ENCODE results near the gene GARIN5A. TPM values are rescaled to one million over a fixed set of nuclear protein-coding genes. Genes with fewer than 3 reads are reported as not detected.

The GARIN5A gene
- total and polyA plus RNA-seq, 9 of the 15 experiments (the other 6 are each of a cell fraction or from before 2014, with no cell fraction given), result 0.10 to 0.82 (median 0.23) TPM; not detected in 2

DNA sequence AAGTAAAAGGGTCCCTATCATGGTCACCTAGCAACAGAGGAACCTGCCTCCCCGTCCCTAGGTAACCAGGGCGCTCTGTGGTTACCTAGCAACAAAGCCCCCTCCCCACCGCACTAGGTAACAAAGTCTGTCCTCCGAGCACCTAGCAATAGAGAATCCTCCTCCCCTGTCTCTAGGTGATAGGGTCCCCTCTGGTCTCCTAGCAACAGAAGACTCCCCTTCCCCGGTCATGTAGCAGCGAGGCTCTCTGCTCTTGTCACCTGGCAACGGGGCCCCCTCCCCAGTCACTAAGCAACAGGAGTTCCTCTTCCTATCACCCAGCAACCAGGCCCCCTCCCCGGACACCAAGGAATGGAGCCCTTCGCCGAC, 34.0 kb upstream of the GARIN5A start (continued):
- TF ChIP-seq ZBTB17 (CRISPR knock-in tag; IDR thresholded peaks at IDR 0.05) (no peak), RNF2 (IDR thresholded peaks at IDR 0.05) (no peak), RFX1 (IDR thresholded peaks at IDR 0.05) (peak; percentile 98), BRF1 (IDR thresholded peaks at IDR 0.05; ENCODE audit: borderline replicate concordance, extremely low read depth, insufficient read length) (no peak), ZNF184 (CRISPR knock-in tag; IDR thresholded peaks at IDR 0.05) (no peak), ZNF75A (CRISPR knock-in tag; IDR thresholded peaks at IDR 0.05) (no peak), ATF1 (CRISPR knock-in tag; IDR thresholded peaks at IDR 0.05) (no peak), ATF1 (tag; IDR thresholded peaks at IDR 0.05) (no peak), ZC3H11A (IDR thresholded peaks at IDR 0.05; ENCODE audit: low read depth, low read length) (no peak), NR2C1 (IDR thresholded peaks at IDR 0.05) (no peak), NR2C1 (tag; IDR thresholded peaks at IDR 0.05) (no peak), MYNN (IDR thresholded peaks at IDR 0.05) (peak; percentile 93), MYNN (CRISPR knock-in tag; IDR thresholded peaks at IDR 0.05) (no peak), POLR3A (IDR thresholded peaks at IDR 0.05; ENCODE audit: borderline replicate concordance, extremely low read depth, insufficient read depth, insufficient read length) (no peak), ZNF124 (CRISPR knock-in tag; IDR thresholded peaks at IDR 0.05) (no peak), NFIX (CRISPR knock-in tag; IDR thresholded peaks at IDR 0.05; ENCODE audit: low read depth) (no peak)
- TF ChIP-seq, protein P1, sequence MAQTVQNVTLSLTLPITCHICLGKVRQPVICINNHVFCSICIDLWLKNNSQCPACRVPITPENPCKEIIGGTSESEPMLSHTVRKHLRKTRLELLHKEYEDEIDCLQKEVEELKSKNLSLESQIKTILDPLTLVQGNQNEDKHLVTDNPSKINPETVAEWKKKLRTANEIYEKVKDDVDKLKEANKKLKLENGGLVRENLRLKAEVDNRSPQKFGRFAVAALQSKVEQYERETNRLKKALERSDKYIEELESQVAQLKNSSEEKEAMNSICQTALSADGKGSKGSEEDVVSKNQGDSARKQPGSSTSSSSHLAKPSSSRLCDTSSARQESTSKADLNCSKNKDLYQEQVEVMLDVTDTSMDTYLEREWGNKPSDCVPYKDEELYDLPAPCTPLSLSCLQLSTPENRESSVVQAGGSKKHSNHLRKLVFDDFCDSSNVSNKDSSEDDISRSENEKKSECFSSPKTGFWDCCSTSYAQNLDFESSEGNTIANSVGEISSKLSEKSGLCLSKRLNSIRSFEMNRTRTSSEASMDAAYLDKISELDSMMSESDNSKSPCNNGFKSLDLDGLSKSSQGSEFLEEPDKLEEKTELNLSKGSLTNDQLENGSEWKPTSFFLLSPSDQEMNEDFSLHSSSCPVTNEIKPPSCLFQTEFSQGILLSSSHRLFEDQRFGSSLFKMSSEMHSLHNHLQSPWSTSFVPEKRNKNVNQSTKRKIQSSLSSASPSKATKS (CRISPR knock-in tag; IDR thresholded peaks at IDR 0.05), result no peak
- TF ChIP-seq, protein P2, sequence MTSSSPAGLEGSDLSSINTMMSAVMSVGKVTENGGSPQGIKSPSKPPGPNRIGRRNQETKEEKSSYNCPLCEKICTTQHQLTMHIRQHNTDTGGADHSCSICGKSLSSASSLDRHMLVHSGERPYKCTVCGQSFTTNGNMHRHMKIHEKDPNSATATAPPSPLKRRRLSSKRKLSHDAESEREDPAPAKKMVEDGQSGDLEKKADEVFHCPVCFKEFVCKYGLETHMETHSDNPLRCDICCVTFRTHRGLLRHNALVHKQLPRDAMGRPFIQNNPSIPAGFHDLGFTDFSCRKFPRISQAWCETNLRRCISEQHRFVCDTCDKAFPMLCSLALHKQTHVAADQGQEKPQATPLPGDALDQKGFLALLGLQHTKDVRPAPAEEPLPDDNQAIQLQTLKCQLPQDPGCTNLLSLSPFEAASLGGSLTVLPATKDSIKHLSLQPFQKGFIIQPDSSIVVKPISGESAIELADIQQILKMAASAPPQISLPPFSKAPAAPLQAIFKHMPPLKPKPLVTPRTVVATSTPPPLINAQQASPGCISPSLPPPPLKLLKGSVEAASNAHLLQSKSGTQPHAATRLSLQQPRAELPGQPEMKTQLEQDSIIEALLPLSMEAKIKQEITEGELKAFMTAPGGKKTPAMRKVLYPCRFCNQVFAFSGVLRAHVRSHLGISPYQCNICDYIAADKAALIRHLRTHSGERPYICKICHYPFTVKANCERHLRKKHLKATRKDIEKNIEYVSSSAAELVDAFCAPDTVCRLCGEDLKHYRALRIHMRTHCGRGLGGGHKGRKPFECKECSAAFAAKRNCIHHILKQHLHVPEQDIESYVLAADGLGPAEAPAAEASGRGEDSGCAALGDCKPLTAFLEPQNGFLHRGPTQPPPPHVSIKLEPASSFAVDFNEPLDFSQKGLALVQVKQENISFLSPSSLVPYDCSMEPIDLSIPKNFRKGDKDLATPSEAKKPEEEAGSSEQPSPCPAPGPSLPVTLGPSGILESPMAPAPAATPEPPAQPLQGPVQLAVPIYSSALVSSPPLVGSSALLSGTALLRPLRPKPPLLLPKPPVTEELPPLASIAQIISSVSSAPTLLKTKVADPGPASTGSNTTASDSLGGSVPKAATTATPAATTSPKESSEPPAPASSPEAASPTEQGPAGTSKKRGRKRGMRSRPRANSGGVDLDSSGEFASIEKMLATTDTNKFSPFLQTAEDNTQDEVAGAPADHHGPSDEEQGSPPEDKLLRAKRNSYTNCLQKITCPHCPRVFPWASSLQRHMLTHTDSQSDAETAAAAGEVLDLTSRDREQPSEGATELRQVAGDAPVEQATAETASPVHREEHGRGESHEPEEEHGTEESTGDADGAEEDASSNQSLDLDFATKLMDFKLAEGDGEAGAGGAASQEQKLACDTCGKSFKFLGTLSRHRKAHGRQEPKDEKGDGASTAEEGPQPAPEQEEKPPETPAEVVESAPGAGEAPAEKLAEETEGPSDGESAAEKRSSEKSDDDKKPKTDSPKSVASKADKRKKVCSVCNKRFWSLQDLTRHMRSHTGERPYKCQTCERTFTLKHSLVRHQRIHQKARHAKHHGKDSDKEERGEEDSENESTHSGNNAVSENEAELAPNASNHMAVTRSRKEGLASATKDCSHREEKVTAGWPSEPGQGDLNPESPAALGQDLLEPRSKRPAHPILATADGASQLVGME (CRISPR knock-in tag; IDR thresholded peaks at IDR 0.05), result 0 out of 2 replicates have a peak, but pooled peaks have one; percentile 80
